ENCODE measurements around the gene HDAC8.
"Not testable (repeated sequence)": the region's sequence is repeated elsewhere in the genome, so short reads cannot be mapped to it uniquely, and the experiment has no call there.

The HDAC8 gene

DNA sequence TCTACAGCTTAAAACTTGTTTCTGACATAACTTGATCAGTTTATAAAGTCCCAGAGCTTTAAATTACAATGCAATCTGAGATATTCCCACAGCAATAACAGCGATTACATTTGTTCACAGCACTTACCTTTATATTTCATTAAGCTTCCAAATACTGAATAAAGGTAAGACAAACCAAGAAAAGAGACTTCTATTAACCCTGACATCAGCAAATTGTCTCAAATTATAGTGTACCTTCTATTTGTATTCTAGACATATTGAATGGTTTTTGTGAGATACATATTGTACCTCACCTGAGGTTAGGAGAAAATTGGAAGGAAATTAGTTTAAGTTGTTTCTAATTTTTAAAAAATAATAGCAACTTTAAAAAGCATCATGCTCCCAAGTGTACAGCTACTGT is 111.9 kb downstream of the HDAC8 start:
- FAIRE-seq = no peak

DNA sequence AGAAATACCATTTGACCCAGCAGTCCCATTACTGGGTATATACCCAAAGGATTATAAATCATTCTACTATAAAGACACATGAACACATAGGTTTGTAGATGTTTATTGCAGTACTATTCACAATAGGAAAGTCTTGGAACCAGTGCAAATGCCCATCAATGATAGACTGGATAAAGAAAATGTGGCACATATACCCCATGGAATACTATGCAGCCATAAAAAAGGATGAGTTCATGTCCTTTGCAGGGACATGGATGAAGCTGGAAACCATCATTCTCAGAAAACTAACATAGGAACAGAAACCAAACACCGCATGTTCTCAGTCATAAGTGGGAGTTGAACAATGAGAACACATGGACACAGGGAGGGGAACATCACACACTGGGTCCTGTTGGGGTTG is 123.6 kb downstream of the HDAC8 start:
- not testable (repeated sequence) for FAIRE-seq

DNA sequence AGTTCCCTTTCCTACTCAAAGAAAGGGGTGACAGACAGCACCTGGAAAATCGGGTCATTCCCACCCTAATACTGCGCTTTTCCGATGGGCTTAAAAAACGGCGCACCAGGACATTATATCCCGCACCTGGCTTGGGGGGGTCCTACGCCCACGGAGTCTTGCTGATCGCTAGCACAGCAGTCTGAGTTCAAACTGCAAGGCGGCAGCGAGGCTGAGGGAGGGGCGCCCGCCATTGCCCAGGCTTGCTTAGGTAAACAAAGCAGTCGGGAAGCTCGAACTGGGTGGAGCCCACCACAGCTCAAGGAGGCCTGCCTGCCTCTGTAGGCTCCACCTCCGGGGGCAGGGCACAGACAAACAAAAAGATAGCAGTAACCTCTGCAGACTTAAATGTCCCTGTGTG is 131.9 kb downstream of the HDAC8 start:
- not testable (repeated sequence) for FAIRE-seq

DNA sequence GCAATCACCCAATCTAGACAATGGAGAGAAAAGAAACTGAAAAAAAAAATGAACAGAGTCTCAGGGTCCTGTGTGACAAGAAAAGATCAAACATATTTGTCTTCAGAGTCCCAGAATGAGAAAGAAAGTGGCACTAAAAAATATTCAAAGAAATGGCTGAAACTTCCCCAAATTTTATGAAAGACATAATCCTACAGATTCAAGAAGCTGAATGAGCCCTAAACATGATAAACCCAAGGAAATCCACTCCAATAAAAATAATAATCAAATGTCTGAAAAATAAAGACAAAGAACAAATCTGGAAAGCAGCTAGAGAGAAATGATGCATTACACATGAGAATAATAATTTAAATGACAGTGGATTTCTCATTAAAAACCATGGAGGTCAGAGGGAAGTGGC is 136.6 kb downstream of the HDAC8 start:
- FAIRE-seq = no peak

DNA sequence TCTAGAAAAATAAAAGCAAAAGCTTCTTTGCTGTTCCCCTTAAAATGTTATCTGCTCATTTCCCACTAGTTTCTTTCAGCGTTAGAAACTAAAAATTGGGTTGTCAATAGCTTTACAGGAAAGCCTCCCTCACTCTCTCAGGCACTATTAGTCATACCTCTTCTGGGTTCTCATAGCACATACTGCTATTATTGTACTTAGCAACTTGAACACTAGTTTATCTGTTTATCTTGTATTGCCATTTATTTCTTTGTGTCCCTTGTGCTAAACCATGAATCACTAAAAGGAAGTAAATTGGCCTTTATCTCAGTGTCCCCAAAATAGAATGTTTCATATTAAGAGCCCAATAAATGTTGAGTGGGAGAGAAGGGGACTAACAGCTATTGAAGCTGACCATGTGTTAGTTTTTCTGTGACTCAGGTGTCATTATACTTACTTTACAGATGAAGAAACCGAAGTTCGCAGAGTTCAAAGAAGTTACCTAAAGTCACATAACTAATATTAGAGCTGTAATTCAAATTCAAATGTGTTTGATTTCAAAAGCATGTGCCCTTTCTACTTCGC is 142.2 kb downstream of the HDAC8 start:
- FAIRE-seq = no peak

DNA sequence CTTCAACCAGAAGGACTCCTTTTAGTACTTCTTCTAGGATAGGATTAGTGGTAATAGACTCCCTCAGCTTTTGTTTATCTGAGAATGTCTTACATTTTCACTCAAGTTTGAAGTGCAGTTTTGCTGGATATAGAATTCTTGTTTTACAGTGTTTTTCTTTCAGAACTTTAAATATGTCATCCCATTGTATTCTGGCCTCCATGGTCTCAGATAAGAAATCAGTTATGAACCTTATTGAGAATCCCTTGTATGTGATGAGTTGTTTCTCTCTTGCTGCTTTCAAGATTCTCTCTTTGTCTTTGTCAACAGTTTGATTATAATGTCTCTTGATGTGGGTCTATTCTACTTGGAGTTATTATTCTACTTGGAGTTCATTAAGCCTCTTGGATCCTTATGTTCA is 150.8 kb downstream of the HDAC8 start:
- FAIRE-seq = no peak

DNA sequence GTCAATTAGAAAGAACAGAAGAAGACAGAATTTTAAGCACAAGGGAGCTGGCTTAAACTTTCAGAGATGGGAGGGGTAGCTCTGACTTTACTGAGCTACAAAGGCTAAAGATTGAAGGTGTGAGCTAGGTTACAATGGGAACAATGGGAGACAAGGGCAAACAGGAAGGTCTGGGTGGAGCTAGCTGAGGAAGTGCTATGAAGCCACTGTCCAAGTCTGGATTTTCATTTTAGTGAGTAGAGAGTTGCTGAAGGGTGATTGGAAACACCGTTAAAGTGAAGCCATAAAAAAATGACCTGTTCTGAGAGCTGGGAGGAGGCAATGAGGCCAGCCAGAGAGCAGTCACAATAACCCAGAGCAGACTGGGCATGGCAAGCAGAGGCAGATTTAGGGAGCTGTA is 162.7 kb downstream of the HDAC8 start:
- FAIRE-seq = no peak

DNA sequence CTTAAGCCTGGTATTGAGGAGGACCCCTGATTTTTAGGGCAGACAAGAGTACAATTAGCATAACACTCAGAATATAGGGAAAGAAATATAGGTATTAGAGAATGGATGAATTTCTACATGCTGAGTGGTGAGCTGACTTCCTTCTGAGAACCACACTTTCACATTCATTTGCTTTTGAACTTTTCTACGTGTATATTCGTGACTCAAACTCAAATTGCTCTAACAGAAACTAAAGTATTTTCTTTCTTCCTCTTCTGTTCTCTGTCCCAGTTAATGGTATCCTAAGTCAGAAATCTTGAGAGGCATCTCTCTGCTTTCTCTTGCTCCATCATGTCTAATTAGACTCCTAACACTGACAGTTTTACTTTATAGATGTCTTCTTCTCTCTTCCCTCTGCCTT is 163.8 kb downstream of the HDAC8 start:
- FAIRE-seq = no peak

DNA sequence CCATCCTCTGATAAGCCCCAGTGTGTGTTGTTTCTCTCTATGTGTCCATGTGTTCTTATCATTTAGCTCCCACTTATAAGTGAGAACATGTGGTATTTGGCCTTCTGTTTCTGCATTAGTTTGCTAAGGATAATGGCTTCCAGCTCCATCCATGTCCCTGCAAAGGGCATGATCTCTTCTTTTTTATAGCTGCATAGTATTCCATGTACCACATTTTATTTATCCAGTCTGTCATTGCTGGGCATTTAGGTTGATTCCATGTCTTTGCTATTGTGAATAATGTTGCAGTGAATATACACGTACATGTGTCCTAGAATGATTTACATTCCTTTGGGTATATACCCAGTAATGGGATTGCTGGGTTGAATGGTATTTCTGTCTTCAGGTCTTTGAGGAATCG is 167.5 kb downstream of the HDAC8 start:
- not testable (repeated sequence) for FAIRE-seq

DNA sequence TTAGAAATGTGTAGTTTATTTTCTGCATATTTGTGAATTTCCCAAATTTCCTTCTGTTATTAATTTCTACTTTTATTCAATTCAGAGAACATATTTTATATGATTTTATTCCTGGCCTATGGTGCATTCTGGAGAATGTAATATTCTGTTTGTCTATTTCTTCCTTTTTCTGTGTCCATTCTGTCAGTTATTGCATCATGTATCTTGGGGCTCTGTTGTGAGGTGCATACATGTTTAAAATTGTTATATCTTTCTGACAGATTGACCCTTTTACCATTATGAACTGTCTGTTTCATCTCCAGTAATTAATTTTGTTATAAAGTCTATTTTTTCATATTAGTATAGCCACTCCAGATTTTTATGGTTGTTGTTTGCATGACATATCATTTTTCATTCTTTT is 170.0 kb downstream of the HDAC8 start:
- no peak for FAIRE-seq

DNA sequence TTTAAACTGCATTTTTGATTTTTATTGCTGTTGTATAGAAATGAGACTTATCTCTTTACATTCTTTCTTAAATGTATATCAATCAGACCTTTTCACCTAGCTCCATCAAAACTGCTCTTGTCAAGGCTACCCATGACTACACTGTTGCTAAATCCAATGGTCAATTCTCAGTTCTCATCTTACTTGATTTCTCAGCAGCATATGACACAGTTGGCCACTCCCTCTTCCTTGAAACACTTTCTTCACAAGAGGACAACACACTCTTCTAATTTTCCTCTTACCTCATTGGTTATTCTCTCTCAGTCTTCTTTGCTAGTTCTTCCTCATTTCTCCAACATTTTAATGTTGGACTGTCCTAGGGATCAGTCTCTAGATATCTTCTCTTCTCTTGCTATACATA is 172.8 kb downstream of the HDAC8 start:
- no peak for FAIRE-seq

DNA sequence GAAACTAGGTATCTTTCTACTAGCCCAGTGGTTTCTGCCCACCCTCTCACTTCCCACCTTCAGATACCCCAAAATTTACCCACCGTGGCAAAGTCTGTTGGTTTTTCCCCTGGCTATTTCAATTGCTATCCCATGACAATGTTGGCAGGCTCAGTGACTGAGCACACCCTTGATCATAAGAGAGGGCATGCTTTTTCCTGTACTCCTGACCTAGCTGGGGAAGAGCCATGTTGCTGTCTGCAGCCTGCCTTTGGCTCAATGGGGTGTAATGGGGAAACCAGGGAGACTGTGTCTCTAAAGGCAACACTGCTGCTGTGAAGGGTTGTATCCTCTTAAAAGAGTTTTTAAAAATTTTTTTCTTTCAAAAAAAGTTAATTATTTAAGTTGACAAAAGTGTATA is 176.5 kb downstream of the HDAC8 start:
- FAIRE-seq = no peak

DNA sequence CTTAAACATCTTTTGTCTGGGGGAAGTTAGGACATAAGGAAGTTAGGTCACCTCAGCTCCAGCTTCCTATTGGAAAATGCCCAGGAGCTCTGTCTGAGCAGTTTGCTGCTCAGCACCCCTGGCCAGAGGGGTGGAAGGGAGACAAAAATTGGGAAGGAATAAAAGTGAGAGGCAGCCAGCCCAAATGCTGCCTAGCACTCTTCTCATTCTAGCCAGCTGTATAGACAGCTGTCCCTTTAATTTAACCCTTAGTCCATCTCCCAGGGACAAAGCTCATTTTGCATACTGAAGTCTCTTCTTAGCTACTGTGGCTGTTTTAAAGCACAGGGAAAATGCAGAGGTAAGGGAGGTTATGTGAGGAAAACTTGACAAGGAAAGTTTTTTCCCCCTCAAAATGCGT is 177.4 kb downstream of the HDAC8 start:
- no peak for FAIRE-seq

DNA sequence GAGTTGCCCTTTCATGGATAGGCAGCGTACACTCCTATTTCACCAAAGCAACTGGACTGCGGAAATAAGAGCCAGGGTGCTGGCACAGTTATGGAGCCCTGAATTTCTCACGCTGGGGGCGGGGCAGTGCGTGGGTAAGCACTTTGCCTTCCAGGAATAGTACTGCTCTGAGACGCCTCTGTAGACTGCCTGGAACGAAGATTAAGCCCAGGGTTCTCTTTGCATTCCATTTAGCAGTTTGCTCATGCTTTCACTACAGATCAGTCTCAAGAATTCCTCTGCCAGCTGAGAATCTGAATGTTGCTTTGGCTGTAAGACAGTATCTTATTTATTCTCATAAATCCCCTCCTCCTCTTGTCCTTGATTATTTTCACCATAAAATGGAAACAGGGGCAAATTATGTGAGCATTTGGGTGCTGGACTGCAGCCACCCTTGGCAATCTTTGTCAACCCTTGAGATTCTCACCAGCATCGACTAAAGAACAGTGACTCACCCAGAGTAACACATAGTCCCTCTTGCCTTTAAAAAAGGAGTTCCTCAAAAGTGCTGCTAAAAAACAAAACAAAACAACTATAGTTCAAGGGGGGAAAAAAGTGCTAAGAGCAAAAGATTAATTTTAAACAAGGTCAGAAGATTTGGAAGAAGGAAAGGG is 178.0 kb downstream of the HDAC8 start:
- FAIRE-seq = no peak

DNA sequence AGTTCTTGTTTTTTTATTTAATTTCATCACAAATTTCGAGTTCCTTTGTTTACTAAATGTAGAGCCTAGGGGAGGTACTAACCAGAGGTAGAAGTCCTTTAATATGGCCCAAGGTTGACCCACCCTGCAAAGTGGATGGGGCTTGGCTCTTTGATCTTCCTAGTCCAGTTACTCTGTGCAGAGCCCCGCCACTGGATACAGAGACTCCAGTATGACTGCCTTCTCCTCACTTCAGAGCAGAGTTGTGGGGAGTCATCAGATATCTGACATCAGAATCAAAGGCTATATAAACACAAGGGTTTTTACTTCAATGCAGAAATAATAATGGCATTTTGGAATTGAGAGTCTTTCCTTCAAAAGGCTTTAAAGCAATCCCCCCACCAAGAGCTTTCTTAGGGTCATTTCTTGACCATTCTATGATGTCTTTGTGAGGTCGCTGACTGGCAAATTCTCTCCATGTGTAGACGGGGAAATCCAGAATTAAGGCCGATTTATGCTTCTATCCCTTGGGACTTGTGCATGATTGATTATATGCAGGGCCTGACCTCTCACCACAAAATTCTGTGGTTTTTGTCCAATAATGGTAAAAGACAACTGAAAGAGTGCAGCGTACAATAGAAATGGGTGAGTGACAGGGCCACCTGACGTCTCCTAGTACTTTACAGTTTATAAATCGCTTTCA is 178.7 kb downstream of the HDAC8 start:
- no peak for FAIRE-seq

DNA sequence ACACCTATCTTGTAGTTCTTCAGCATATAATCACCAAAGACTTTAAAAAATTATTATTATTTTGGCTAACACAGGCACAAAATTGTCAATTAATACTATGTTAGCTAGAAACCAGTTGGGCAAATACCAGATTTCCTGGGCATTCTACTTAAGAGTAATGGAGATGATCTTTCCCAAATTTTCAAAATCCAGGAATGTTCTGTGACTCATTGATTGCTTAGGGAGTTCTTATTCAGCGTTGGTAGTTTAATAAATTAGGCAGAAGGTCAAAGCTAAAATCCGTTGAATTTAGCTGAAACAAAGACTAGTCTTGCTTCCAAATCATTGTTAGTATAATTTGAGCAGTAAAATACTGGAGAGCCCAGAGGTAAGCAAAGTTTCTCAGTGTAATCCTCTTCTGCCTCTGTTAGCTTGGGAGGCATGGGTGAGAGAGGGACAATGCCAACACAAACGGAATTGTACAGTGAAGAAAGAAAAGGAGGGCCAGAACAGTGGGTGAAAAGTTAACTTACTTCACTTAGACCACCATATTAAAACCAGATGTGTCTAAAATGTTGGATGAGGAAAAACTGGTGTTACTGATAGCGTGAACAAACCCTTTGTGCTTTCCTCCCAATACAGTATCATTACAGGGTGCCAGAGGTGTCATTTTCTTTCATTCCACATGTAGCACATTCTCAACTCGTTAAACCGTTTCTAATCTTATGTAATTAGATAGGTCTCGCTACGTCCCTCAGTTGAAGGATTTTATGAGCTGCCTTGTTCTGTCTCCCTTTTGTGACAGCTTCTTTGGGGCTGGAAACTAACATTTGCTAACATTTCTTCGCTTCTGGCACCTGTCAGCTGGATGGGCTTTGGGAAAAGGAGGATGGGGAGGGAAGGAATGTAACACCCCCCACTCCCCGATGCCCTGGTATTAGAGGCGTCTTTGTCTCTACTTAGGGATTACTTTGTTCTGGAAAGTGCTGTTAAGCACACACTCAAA is 179.5 kb downstream of the HDAC8 start:
- no peak for FAIRE-seq

DNA sequence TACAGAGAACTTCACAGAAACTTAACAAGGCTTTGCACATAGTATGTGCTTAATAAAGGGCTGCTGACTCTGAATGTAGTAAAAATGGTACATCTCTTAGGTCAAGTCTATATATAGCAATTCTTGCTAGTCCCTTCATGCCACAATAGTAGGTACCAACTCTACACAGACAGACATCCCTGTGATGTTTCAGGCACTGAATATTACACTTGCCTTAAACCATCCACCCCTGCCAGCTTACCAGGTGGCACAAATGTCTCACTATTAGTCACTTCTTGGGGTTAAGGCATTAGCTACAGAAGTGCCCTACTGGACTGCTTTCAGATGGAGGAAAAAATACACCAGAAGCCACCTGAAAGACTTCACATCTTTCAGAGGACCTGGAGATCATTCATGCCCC is 180.6 kb downstream of the HDAC8 start:
- no peak for FAIRE-seq

DNA sequence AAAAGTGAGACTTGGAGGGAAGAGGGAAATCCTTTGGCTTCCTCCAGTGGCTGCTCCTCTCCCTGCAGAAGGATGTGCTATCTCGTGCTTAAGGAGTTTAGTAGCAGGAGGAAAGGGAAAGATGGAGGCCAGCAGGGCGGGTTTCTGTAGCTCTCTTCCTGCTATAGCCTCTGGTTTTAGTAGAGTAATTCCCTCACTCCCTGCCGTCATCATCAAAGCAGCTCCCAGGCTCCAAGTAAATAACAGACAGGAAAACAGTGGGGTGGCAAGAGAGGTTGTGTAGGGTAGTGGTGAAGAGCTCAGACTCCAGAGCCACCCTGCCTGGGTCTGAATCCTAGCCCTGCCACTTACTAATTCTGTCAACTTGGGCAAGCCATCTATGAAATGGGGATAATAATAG is 185.4 kb downstream of the HDAC8 start:
- FAIRE-seq = no peak

DNA sequence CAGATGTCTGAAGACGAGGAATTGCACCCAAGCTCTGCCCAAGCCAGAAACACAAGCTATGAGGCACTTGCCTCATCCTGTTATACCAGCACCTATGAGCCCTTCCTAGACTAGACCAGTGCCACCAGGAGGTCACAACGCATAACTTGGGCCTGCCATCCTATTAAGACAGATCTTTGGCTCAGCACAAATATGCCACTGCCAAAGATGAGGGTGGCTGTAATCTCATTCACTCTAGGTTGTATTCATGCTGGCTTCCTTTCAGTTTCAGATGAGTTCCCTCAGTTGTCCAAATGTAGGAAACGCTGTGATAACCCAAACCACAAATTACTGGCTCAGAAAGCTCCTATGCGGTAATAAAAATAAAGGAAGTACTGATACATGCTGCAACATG is 190.4 kb downstream of the HDAC8 start:
- no peak for FAIRE-seq

DNA sequence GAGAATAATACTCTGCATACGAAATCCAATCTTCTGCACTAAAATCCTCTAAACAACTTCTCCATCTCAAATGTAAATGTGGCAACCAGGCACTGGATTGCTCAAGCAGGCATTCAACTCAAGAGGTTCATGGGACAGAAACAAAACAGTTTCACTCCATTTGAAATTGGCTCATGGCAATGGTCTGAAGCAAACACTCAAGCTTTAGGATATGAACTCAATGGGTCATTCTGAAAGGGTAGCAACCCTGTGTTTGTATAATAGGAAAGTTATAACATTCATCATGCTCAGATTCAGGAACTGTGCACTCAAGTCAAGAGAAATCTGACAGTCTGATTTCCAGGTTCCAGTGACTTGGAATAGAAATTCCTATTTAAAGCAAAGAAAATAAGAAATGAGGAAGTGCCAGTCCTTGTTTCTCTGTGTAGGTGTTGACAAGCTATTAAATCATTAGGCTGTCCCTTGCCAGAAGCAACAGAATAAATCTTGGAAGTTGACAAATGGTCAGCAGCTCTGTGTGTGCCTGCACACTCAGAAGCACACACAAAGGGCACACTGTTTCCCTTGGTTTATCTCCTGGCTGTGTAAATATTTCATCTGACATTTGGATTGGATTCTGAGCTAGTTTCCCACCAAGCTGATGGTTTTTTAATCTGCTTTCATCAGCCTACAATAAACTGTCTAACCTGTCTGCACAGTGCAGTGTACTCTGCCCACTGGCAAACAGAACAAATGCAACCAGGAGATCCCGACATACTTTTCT is 191.0 kb downstream of the HDAC8 start:
- FAIRE-seq = no peak

DNA sequence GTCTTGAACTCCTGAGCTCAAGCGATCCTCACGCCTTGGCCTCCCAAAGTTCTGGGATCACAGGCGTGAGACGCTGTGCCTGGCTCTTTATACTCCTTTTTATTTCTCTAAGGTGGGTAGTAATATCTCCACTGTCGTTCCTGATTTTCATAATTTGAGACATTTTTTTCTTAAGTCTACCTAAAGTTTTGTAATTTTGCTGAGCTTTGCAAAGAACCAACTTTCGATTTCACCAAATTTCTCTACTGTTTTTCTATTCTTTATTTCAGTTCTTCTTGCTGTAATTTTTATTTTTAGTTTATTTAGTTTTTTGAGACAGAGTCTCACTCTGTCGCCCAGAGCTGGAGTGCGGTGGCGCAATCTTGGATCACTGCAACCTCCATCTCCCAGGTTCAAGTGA is 196.5 kb downstream of the HDAC8 start:
- no peak for FAIRE-seq

DNA sequence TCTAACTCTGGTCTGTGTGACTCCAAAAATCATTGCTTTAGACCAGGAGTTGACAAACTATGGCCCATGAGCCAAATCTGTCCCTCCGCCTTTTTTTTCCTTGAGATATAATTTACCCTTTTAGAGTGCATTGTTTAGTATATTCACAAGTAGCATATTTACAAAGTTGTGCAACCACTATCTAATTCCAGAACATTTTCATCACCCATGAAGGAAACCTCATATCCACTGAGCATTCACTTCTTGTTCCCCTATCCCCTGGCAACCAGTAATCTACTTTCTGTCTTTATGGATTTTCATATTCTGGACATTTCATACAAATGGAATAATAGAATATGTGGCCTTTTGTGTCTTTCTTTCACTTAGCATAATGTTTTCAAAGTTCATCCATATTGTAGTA is 199.5 kb downstream of the HDAC8 start:
- no peak for FAIRE-seq

DNA sequence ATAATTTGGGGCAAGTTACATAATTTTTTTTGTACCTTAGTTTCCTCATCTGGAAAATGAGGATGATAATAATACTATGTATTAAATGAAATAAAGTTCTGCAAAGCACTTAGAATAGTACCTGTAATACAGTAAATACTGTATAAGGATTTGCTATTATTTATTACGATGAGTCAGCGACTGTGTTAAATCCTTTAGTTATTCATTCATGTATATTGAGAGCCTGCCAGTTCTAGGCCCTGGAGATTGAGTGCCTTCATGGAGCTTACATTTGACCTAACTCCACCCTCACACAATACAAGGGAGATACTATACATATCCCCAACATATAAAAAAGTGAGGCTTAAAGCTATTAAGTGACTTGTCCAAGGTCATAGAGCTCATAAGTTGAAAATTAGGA is 199.9 kb downstream of the HDAC8 start:
- no peak for FAIRE-seq

Data from G401.6 (cell line).